Activated CD8-positive, alpha-beta memory T cell treated with anti-CD3 and anti-CD28 coated beads, Interleukin-2, amount 50 U/mL, for 48 hours (primary cell): ENCODE results near the gene STON2.
A peak's percentile ranks its signal among the peaks of the same experiment; 100 is the strongest.
"Not testable (repeated sequence)": the region's sequence is repeated elsewhere in the genome, so short reads cannot be mapped to it uniquely, and the experiment has no call there.

Experiments used
- DNase-seq: peaks from one replicate; pipeline ENCODE4 v3.0.0-alpha.2; 2020

Gene STON2

GRCh38 chr14:81400202-81400678 lies at the start of gene STON2:
TSS of gene STON2 (minus strand) at chr14:81400324. CDS start at chr14:81398382, 1,942 bp downstream.
- DNase-seq: no peak

GRCh38 chr14:81449576-81449975 lies 49.5 kb upstream of the STON2 start:
- no peak for DNase-seq

- DNase-seq: no peak
Measured at GRCh38 chr14:81449114-81449513, 49.0 kb upstream of the STON2 start.

- DNase-seq: no peak
Measured at GRCh38 chr14:81447021-81447764, 47.1 kb upstream of the STON2 start.

- DNase-seq: no peak
Measured at GRCh38 chr14:81446279-81447007, 46.3 kb upstream of the STON2 start.

- no peak for DNase-seq
Measured at GRCh38 chr14:81441626-81442134, 41.6 kb upstream of the STON2 start.

- no peak for DNase-seq
Measured at GRCh38 chr14:81440041-81440440, 39.9 kb upstream of the STON2 start.

- DNase-seq: no peak
Measured at GRCh38 chr14:81437244-81437643, 37.1 kb upstream of the STON2 start.

- peak; percentile 78 for DNase-seq
Measured at GRCh38 chr14:81436296-81437138, 36.4 kb upstream of the STON2 start.

- DNase-seq: peak; percentile 59
Measured at GRCh38 chr14:81435391-81436295, 35.5 kb upstream of the STON2 start.

- no peak for DNase-seq
Measured at GRCh38 chr14:81435048-81435390, 34.9 kb upstream of the STON2 start.

- DNase-seq: no peak
Measured at GRCh38 chr14:81434230-81434629, 34.1 kb upstream of the STON2 start.

GRCh38 chr14:81433378-81433777 lies 33.3 kb upstream of the STON2 start:
- DNase-seq: no peak

GRCh38 chr14:81432219-81432661 lies 32.1 kb upstream of the STON2 start:
- DNase-seq: no peak

- no peak for DNase-seq
Measured at GRCh38 chr14:81430235-81430634, 30.1 kb upstream of the STON2 start.

GRCh38 chr14:81429749-81430148 lies 29.6 kb upstream of the STON2 start:
- DNase-seq: not testable (repeated sequence)

GRCh38 chr14:81429028-81429427 lies 28.9 kb upstream of the STON2 start:
- no peak for DNase-seq

GRCh38 chr14:81427348-81428058 lies 27.4 kb upstream of the STON2 start:
- no peak for DNase-seq

GRCh38 chr14:81423504-81423903 lies 23.4 kb upstream of the STON2 start:
- no peak for DNase-seq

- DNase-seq: no peak
Measured at GRCh38 chr14:81418057-81418790, 18.1 kb upstream of the STON2 start.

- DNase-seq: no peak
Measured at GRCh38 chr14:81416981-81417380, 16.9 kb upstream of the STON2 start.
